GM21723 (cell line): ENCODE data around the gene NACC2.
"Not testable (repeated sequence)": the region's sequence is repeated elsewhere in the genome, so short reads cannot be mapped to it uniquely, and the experiment has no call there.

Experiments
- ATAC-seq: cut with Tn5 transposase; IDR thresholded peaks from one replicate; pipeline ENCODE4 v1.9.1; 2021; ENCODE audit warnings: mild to moderate bottlenecking, moderate library complexity; ENCODE audit not compliant: unreplicated experiment

The NACC2 gene

GRCh38 chr9:136047076-136047774, 47.9 kb downstream of the NACC2 start:
- ATAC-seq = no peak

DNA sequence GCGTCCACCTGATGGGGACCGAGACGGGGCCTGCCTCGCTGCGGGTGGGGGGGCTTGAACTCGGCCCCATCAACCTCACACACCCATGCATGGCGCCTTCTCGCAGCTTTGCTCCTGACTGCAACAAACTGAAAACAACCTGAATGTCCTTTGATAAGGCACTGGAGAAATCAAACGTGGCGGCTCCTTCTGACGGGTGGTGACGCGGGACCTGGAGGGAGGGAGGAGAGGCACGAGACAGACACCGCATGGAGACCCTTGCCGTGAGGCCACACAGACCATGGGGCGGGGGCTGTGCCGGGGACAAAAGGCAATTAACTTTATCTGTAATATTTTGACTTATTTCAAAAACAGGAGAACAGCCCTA, 48.6 kb downstream of the NACC2 start:
- ATAC-seq = no peak

DNA sequence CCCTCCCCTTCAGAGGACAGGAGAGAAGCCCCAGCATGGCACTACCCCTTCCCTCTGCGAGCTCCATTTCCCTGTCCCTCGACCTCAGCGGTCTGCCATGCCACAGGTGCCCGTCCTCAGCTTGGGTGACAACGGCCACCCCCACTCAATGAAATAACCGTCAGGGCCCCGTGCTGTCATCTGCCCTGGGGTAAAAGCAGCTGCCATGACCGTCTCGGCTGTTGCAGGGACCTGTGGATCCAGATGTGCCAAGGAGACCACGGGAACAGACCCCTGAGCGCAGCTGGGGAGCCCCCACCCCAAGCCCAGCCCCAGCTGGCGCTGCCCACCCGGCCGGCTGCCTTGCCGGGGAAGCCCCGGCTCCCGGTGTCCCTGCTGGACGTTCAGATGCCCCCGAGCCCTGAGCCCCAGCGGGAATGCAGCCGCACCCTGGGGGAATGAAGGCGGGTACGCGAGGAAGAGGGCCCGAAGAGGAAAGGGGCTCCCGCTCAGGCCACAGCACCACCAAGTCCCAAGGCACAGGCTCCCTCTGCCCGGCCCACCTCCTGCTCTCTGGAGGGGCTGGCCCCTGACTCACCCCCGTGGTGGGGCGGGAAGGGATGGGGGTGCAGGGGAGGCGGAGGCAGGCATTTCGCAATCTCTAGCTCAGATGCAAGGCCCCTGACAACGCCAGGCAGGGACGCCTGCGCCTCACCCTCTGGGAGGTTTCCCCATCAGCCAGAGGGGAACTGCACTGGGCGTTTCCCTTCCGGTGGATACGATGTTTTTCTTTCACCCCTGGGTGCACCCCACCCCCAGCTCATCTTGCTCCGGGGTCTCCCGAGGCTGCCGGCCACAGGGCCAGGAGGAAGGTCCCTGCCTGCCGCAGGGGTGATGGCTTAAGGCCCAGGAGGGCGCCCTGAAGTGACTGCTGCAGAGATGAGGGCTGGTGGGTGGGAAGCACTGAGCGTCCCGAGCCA, 49.2 kb downstream of the NACC2 start:
- ATAC-seq = no peak

DNA sequence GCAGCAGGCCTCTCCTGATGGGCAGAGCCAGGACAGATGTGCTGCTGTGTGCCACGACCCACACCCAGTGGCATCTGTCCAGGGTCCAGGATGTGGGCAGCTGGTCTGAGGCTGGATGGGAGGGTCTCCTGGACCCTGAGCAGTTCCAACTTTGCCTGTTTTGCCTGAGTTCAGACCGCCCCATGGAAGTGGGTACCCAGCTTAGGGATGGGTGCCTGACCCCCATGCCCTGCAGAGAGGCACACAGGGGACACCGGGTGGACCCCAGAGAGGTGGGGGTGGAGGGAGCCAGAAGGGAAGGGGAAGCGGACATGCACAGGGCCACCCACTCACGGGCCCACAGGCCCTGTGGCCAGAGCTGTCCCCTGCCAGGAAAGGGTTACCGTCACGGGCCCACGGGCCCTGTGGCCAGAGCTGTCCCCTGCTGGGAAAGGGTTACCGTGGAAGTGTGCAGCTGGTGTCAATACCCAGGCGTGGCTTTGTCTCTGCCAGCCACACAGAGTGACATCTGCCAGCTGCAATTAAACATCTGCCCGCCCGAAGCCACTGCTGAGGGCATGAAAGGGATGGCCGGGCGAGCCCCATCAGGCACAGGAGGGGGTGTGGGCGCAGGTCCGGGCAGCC, 50.0 kb downstream of the NACC2 start:
- no peak for ATAC-seq

DNA sequence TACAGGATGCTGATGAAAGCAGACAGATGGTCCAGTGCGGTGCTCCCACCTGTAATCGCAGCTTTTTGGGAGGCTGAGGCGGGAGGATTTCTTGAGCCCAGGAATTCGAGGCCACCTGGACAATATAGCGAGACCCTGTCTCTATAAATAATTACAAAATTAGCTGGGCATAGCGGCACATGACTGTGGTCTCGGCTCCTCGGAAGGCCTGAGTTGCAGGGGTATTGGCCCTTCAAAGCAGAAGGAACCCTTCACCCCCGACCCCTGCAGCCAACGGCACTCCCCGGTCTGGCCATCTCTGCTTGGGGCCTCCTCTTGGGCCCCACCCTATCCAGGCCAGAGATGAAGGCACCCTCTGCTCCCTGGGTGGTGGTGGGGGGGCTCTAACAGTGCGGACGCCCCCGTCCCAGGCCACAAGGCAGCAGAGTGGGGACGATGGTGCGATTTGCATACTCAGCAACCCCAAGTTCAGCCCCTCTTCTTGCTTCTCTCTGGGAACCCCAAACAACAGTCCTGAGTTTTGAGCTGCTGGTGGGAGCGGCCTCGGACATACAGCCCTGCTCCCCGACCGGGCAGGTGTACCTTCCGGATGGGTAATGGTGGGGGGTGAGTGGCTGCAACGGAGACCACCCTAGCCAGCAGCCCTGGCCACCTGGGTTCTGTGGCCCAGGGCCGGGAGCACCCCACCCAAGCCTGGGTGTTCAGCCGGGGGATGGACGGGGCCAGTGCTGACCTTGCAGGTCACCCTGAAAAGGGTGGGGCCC, 50.7 kb downstream of the NACC2 start:
- no peak for ATAC-seq

DNA sequence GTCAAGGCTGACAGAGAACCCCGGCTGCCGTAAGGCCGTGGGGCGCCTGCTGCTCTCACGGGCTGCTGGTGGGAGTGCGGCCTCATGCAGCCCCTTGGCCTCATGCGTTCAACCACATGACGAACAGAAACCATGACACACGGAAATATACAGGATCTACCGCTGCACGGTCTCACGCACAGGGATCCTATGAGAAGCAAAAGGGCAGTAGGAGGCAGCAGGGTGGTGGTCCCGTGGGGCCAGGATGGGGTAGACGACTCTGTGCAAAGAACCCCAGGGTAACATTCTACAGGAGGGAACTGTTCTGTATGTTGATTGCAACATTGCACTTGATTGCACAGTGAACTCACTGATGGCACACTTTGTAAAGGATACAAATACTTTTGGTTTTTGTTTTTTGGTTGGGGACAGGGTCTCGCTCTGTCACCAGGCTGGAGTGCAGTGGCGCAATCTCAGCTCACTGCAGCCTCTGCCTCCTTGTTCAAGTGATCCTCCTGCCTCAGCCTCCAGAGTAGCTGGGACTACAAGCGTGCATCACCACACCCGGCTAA, 51.6 kb downstream of the NACC2 start:
- ATAC-seq = no peak

DNA sequence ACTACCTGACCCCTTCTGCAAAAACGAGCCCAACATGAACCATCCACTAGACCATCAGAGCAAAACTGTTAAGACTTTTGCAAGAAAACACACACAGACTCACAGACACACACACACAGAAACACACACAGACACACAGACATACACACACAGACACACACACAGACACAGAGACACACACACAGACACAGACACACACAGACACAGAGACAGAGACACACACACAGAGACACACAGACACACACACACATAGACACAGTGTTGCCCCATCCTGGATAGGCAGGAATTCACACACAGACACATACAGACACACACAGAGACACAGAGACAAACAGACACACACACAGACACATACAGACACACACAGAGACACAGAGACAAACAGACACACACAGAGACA, 52.5 kb downstream of the NACC2 start:
- no peak for ATAC-seq

GRCh38 chr9:136040848-136041247, 54.2 kb downstream of the NACC2 start:
- not testable (repeated sequence) for ATAC-seq

DNA sequence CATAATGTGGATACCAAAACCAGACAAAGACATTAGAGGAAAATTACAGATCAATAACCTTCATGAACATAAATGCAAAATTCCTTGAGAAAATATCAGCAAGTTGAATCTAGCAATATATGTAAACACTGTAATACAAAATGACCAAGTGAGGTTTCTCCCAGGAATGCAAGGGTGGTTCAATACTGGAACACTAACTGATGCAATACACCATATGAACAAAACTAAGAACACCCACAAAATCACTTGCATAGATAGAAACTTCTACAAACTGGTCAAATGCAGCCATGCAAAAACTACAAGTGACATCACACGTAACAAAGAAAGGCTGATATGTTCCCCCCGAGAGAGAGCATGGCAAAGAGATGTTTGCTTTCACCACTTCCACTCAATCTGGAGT, 55.6 kb downstream of the NACC2 start:
- no peak for ATAC-seq

- no peak for ATAC-seq
Measured at GRCh38 chr9:136036848-136037247, 58.2 kb downstream of the NACC2 start.

DNA sequence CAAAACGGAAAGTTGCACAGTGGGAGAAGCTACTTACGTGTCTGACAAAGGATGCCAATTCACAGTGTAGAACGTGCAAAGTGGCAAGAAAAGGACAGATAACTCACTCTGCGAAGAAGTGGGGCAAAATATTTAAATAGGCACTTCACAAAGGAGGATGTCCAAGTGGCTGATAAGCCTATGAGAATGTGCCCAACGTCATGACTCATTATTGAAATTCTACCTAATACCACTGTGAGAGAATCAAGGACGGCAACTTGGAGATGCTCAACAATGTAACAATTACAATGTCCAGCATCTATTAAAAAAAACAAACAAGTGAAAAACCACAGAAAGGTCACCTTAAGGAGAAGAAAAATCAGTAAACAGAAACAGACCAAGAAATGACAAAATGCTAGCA, 59.0 kb downstream of the NACC2 start:
- no peak for ATAC-seq

GRCh38 chr9:136031741-136032730, 63.1 kb downstream of the NACC2 start:
- ATAC-seq = no peak

DNA sequence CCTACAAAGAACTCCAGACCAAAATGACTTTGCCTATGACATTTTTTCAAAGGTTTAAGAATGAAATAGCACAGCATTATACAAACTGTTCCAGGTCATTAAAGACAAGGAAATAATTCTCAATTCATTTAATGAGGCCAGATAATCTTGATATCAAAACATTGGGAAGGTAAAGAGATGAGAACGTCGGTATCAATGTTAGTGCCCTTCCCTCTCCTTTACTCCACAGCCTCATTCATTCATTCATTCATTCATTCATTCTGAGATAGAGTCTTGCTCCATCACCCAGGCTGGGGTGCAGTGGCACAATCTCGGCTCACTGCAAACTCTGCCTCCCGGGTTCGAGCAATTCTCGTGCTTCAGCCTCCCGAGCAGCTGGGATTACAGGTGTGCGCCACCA, 64.0 kb downstream of the NACC2 start:
- no peak for ATAC-seq

DNA sequence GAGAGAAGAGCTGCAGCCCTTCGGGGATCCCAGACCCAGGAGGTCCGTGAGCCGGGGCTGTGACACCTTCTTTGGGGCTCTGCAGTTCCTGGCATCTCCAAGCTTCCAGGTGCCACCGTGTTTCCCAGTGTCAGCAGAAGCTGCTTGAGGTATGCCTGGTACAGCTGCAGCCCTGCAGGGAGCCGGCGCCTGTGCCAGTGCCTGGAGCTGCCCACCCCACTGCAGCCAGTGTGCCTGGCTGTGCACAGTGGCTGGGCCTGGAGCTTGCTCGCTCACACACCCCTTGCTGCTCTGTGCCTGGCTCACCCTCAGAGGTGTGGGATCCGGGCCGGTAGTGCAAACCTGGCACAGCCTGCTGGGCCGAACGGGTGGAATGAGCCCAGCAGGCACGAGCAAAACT, 65.5 kb downstream of the NACC2 start:
- no peak for ATAC-seq

- no peak for ATAC-seq
Measured at GRCh38 chr9:136028760-136029470, 66.2 kb downstream of the NACC2 start.

DNA sequence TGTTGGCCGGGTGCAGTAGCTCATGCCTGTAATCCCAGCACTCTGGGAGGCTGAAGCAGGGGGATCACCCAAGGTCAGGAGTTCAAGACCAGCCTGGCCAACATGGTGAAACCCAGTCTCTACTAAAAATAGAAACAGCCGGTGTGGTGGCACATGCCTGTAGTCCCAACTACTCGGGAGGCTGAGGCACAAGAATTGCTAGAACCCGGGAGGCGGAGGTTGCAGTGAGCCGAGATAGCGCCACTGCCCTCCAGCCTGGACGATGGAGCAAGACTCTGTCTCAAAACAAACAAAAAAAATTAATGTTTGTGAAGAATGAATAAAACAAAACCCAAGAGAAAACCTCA, 68.2 kb downstream of the NACC2 start:
- not testable (repeated sequence) for ATAC-seq

- ATAC-seq = no peak
Measured at GRCh38 chr9:136026266-136026942, 68.7 kb downstream of the NACC2 start.

DNA sequence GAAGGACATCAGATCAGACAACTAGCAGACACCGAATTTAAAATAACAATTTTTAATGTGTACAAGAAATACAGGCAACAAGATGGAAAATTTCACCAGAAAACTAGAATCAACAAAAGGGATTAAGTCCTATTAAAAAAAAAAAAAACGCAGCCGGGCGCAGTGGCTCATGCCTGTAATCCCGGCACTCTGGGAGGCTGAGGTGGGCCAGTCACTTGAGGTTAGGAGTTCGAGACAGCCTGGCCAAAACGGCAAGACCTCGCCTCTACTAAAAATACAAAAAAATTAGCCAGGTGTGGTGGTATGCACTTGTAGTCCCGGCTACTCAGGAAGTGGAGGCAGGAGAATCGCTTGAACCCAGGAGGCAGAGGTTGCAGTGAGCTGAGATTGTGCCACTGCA, 69.6 kb downstream of the NACC2 start:
- no peak for ATAC-seq
